Activated naive CD4-positive, alpha-beta T cell treated with anti-CD3 and anti-CD28 coated beads, Interleukin-2, amount 50 U/mL, for 16 hours (primary cell): ENCODE measurements around the gene STARD13.

Experiments used
- DNase-seq: peaks from one replicate; pipeline ENCODE4 v3.0.0-alpha.2; 2020

STARD13 gene

DNA sequence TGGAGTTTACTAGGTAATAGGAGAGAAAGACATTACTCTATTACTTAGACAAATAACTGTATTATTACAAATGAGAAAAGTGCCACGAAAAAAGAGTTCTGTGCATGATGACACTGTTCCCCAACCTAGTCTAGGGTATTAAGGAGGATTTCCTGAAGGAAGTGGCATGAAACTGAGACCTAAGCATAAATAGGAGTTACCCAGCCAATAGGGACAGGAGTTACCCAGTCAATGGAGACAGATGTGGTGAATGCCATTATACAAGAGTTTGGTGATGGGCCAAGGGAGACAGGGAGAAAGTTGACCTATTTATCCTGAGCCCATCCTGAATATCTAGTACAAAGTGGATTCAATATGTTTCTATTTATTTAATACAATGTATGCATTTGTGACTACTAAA is 203.9 kb downstream of the STARD13 start:
- no peak for DNase-seq

GRCh38 chr13:33080972-33081590 is 204.5 kb downstream of the STARD13 start:
- no peak for DNase-seq

GRCh38 chr13:33079960-33080359 is 205.6 kb downstream of the STARD13 start:
- no peak for DNase-seq

- no peak for DNase-seq
These were observed 207.3 kb downstream of the STARD13 start for GRCh38 chr13:33078263-33078662.

- DNase-seq, result no peak
These were observed 209.3 kb downstream of the STARD13 start for GRCh38 chr13:33076001-33076992.

DNA sequence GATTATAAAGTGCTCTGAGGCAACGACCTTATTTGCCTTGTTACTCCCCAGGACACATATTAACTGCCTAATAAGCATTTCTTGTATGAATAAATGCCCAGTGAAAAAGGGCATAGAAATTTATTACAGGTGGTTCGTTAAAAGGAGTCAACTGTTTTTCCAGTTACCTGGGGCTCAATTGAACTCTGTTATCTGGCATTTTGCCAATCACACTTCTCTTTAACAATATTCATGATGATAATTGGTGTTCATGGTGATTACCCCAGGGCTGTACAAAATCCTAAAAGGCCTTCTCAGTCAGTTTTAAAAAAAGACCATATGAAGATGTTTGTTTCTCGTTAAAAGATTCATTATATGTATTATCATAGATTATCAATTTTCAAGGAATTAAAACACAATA is 212.2 kb downstream of the STARD13 start:
- DNase-seq, result no peak

DNA sequence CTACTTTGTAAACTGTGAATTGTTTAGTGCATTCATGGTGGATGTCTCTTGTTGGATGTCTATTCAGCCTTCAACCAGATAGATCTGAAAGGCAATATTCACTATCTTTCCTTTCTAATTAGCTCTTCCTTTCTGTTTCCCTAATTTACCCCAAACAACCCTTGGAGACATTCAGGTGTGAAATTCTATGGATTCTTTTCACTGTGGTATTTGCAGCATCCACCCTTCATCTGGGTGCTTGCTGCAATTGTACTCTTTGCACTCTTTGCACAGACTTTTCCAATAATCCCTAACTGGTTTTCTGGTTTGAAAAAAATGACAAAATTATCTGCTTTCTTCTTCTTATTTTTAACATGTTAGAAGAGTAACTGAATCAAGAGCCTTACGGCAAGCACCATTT is 212.8 kb downstream of the STARD13 start:
- no peak for DNase-seq

DNA sequence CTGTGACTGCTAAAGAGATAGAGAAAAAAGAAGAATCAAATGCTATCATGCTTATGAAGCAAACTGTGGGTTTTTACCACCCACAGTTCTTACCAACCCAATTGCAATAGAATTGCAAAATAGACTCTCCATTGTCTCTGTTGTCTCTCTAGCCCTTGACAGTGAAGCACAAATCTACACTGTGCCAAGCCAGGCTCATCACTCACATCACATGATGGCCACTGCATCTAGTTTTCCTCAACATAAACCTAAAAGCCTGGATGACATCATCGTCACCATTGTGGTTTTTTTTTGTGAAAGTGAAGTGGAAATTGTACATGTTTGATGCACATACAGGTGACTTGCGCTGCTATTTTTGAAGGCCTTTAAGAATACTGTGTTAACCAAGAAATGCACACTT is 213.3 kb downstream of the STARD13 start:
- DNase-seq, result no peak

DNA sequence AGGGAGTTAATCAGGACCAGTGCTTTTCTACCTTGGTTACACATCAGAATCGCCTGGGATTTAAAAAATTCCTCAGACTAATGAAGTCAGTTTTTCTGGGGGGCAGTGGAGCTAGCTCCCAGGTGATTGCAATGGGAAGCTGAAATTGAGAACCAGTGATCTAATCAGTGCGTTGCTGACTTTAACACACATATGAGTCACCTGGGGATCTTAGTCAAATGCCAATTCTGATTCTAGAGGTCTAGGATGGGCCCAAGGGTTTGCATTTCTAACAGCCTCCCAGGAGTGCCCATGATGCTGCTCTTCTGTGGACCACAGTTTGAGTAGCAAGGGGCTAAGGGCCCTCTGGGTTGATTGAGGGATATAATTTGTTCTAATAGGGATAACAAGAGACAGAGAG is 214.8 kb downstream of the STARD13 start:
- DNase-seq, result no peak

GRCh38 chr13:33069365-33069764 is 216.2 kb downstream of the STARD13 start:
- no peak for DNase-seq

DNA sequence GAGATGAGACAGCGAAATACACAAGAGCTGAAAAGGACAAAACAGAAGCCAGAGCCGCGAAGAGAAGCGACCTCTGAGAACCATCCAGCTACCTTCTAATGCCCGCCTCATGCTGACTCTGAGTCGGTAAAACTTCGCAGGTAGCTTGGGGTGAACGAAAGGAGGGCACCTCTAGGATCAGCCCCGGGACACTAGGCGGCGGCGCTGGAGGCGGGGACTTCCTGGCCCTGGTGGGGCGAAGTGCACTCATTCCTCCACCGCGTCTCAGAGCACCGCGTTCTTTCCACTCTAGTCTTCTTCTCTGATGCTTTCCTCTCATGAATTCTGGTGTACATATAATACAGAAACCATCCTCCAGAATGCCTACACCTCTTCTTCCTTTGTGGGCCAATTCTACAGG is 219.2 kb downstream of the STARD13 start:
- DNase-seq, result no peak

GRCh38 chr13:33060815-33061214 is 224.7 kb downstream of the STARD13 start:
- no peak for DNase-seq

DNA sequence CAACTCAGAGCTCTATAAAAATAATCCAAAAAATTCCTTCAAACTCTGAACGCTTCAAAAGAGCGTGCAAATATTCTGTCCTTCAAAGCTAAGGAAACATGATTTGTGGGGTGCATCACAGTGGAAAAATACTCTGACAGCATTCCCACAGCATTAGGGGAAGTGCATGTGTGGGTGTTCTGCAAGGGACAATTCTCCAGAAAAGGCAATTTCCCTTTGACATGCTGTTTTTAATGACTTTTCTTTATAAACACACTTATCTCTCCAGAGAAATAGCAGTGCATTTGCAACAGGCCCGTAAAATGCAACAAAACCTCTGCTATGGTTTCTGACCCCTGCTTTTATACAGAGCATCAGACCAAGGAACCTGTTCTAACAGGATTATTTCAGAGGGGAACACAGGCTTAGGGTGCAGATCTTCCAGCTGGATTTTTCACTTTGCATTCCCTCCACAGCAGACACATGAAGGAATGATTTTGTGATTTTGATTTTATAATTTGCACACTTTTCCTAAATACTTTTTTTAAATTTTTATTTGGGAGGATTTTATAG is 226.7 kb downstream of the STARD13 start:
- no peak for DNase-seq

- DNase-seq, result no peak
These were observed 228.4 kb downstream of the STARD13 start for GRCh38 chr13:33057019-33057780.

- DNase-seq, result no peak
These were observed 232.0 kb downstream of the STARD13 start for GRCh38 chr13:33053397-33054066.
